Fibroblast of lung (primary cell): ENCODE measurements around the gene AK4. TPM values are rescaled to one million over a fixed set of nuclear protein-coding genes. Genes with fewer than 3 reads are reported as not detected.
A peak's percentile ranks its signal among the peaks of the same experiment; 100 is the strongest.
"Not testable (repeated sequence)": the region's sequence is repeated elsewhere in the genome, so short reads cannot be mapped to it uniquely, and the experiment has no call there.

ENCODE experiments used
- DNase-seq, 2 donors: peaks; one replicate each; pipeline versions ENCODE4 v3.0.0 to v3.0.0-alpha.2; 2010; ENCODE audit warnings: low read depth in 2 of 2
- H2AFZ ChIP-seq: 2 replicates; pipeline ENCODE4 v1.5.1; 2012; ENCODE audit warnings: low read length, control low read depth, inconsistent platforms
- H3K27ac ChIP-seq: 2 replicates; pipeline ENCODE4 v1.5.1; 2011; ENCODE audit warnings: low read length, control low read depth; ENCODE audit not compliant: insufficient read depth
- H3K27me3 ChIP-seq: 2 replicates; pipeline ENCODE4 v1.5.1; 2011; ENCODE audit warnings: mild to moderate bottlenecking, low read length; ENCODE audit not compliant: control insufficient read depth, insufficient read depth
- H3K36me3 ChIP-seq: 2 replicates; pipeline ENCODE4 v1.5.1; 2011; ENCODE audit warnings: low read length; ENCODE audit not compliant: control insufficient read depth, insufficient read depth
- H3K4me1 ChIP-seq: 2 replicates; pipeline ENCODE4 v1.5.1; 2011; ENCODE audit warnings: low read length; ENCODE audit not compliant: control insufficient read depth, insufficient read depth; ENCODE audit errors: extremely low read depth
- H3K4me2 ChIP-seq: 2 replicates; pipeline ENCODE4 v1.5.1; 2011; ENCODE audit warnings: low read length, control low read depth; ENCODE audit not compliant: insufficient read depth; ENCODE audit errors: extremely low read depth
- H3K4me3 ChIP-seq, 4 experiments: fragments of 200-600 bp in 1 of 4; sonication (generic) in 1 of 4; replicated peaks in 1 of 4; 2 replicates each; pipeline ENCODE4 v1.5.1; 2011 to 2016; ENCODE audit warnings: low read length in 4 of 4, low read depth in 3 of 4, mild to moderate bottlenecking in 3 of 4, control low read depth in 2 of 4, inconsistent platforms in 1 of 4, mixed read lengths in 1 of 4; ENCODE audit not compliant: insufficient read depth in 1 of 4; ENCODE audit errors: control extremely low read depth in 1 of 4
- H3K79me2 ChIP-seq: 2 replicates; pipeline ENCODE4 v1.5.1; 2012; ENCODE audit warnings: mild to moderate bottlenecking, low read length, inconsistent platforms; ENCODE audit not compliant: control insufficient read depth, insufficient read depth
- H3K9ac ChIP-seq: 2 replicates; pipeline ENCODE4 v1.5.1; 2011; ENCODE audit warnings: mild to moderate bottlenecking, low read length, control low read depth; ENCODE audit not compliant: insufficient read depth
- H3K9me3 ChIP-seq: 2 replicates; pipeline ENCODE4 v1.5.1; 2012; ENCODE audit warnings: low read depth, low read length; ENCODE audit not compliant: control insufficient read depth, insufficient read depth
- H4K20me1 ChIP-seq: 2 replicates; pipeline ENCODE4 v1.5.1; 2011; ENCODE audit warnings: low read length; ENCODE audit not compliant: control insufficient read depth, insufficient read depth; ENCODE audit errors: extremely low read depth
- CTCF ChIP-seq, 2 donors: IDR thresholded peaks in 1 of 2; conservative IDR thresholded peaks in 1 of 2; 1 replicate in 1 of 2; 2 replicates in 1 of 2; pipeline ENCODE4 v1.5.1; 2011 to 2012; ENCODE audit warnings: low read length in 2 of 2, control low read depth in 1 of 2, inconsistent platforms in 1 of 2, low read depth in 1 of 2, mild to moderate bottlenecking in 1 of 2
- EZH2 ChIP-seq: IDR thresholded peaks from 2 replicates; pipeline ENCODE4 v1.5.1; 2012; ENCODE audit warnings: low read length, control low read depth, mild to moderate bottlenecking; ENCODE audit errors: missing control alignments
- polyA plus RNA-seq, 2 donors: library from polyadenylated mRNA; depleted of rRNA in 1 of 2; stranded (reverse) in 1 of 2; unstranded in 1 of 2; fragments of >200 nt; gene quantifications; 2 replicates each; pipeline ENCODE4 v1.2.1, GENCODE V29; 2011 to 2012; ENCODE audit warnings: missing spikeins in 1 of 2
- total RNA-seq: library from RNA; depleted of rRNA; stranded (reverse); fragments of >200 nt; gene quantifications from 2 replicates; pipeline ENCODE4 v1.2.1, GENCODE V29; 2014

The AK4 gene
- total and polyA plus RNA-seq, 2 donors (not counting 1 experiment from before 2014, with no cell fraction given) = 6.3 to 49.3 TPM

- H2AFZ ChIP-seq = no peak overlapping the region
- H3K4me3 ChIP-seq = no peak overlapping the region
- TF ChIP-seq EZH2 (no peak), CTCF (conservative IDR thresholded peaks at IDR 0.05 in 1 of 2, IDR thresholded peaks at IDR 0.05 in 1 of 2; ENCODE audit: low read depth in 1 of 2, low read length in 2 of 2) (no peak)
- no peaks in the 10 kb centered on the region for H4K20me1 ChIP-seq
- H3K9me3 ChIP-seq = no peaks in the 10 kb centered on the region
- H3K79me2 ChIP-seq = no peaks in the 10 kb centered on the region
- no peak overlapping the region for H3K27ac ChIP-seq
- DNase-seq = peak in 1 of 2 donors; percentile 23
- H3K4me1 ChIP-seq = no peaks in the 10 kb centered on the region
- H3K9ac ChIP-seq = no peak overlapping the region
- H3K4me2 ChIP-seq = no peak overlapping the region
- no peaks in the 10 kb centered on the region for H3K36me3 ChIP-seq
- no peaks in the 10 kb centered on the region for H3K27me3 ChIP-seq
Observed at GRCh38 chr1:65119951-65120350, 28.1 kb upstream of the AK4 start.

GRCh38 chr1:65129104-65129503 lies 18.9 kb upstream of the AK4 start:
- not testable (repeated sequence) for H3K4me1 ChIP-seq, H3K27me3 ChIP-seq, H3K4me3 ChIP-seq, H2AFZ ChIP-seq, H3K9ac ChIP-seq, H3K79me2 ChIP-seq, H4K20me1 ChIP-seq, DNase-seq, H3K9me3 ChIP-seq, H3K36me3 ChIP-seq, H3K27ac ChIP-seq, H3K4me2 ChIP-seq

- H3K79me2 ChIP-seq = no peaks in the 10 kb centered on the region
- H3K27me3 ChIP-seq = no peaks in the 10 kb centered on the region
- no peak overlapping the region for H3K4me2 ChIP-seq
- no peaks in the 10 kb centered on the region for H4K20me1 ChIP-seq
- no peaks in the 10 kb centered on the region for H3K4me1 ChIP-seq
- H2AFZ ChIP-seq = no peak overlapping the region
- no peak overlapping the region for H3K27ac ChIP-seq
- DNase-seq = no peak
- H3K4me3 ChIP-seq = no peak overlapping the region
- TF ChIP-seq EZH2 = no peak
- TF ChIP-seq CTCF (conservative IDR thresholded peaks at IDR 0.05 in 1 of 2, IDR thresholded peaks at IDR 0.05 in 1 of 2; ENCODE audit: low read depth in 1 of 2, low read length in 2 of 2) = no peak
- no peak overlapping the region for H3K9ac ChIP-seq
- H3K36me3 ChIP-seq = no peaks in the 10 kb centered on the region
- H3K9me3 ChIP-seq = no peaks in the 10 kb centered on the region
Observed at GRCh38 chr1:65138524-65138923, 9.5 kb upstream of the AK4 start.

GRCh38 chr1:65139793-65140192 lies 8.2 kb upstream of the AK4 start:
- H3K4me1 ChIP-seq, H3K4me2 ChIP-seq, H3K36me3 ChIP-seq, H4K20me1 ChIP-seq, H3K9ac ChIP-seq, H3K79me2 ChIP-seq, DNase-seq, H3K27ac ChIP-seq, H3K27me3 ChIP-seq, H2AFZ ChIP-seq, H3K9me3 ChIP-seq, H3K4me3 ChIP-seq: not testable (repeated sequence)
